ACC112 (cell line): ENCODE results near the gene MACO1.
"Not testable (repeated sequence)": the region's sequence is repeated elsewhere in the genome, so short reads cannot be mapped to it uniquely, and the experiment has no call there.

Experiments
- H2AFZ ChIP-seq: fragments of 200-600 bp; sonication (generic); one replicate; pipeline ENCODE4 v1.6.0; 2017; ENCODE audit warnings: antibody characterized with exemption, low read length; ENCODE audit not compliant: unreplicated experiment
- H3K27ac ChIP-seq: fragments of 200-600 bp; sonication (generic); 2 replicates; pipeline ENCODE4 v1.5.1; 2014; ENCODE audit warnings: low read depth, mild to moderate bottlenecking, antibody characterized with exemption, low read length, moderate library complexity
- H3K27me3 ChIP-seq: fragments of 200-600 bp; sonication (generic); 2 replicates; pipeline ENCODE4 v1.6.1; 2014; ENCODE audit warnings: mild to moderate bottlenecking, antibody characterized with exemption, low read length, moderate library complexity, mixed read lengths; ENCODE audit not compliant: insufficient read depth
- H3K36me3 ChIP-seq: fragments of 200-600 bp; sonication (generic); 2 replicates; pipeline ENCODE4 v1.6.1; 2016; ENCODE audit warnings: mild to moderate bottlenecking, antibody characterized with exemption, low read length, moderate library complexity, mixed read lengths; ENCODE audit not compliant: insufficient read depth
- H3K4me1 ChIP-seq: fragments of 200-600 bp; sonication (generic); one replicate; pipeline ENCODE4 v1.6.1; 2016; ENCODE audit warnings: low read length, mixed read lengths; ENCODE audit not compliant: insufficient read depth, unreplicated experiment, control insufficient read depth
- H3K4me3 ChIP-seq: fragments of 200-600 bp; sonication (generic); 2 replicates; pipeline ENCODE4 v1.5.1; 2014; ENCODE audit warnings: mild to moderate bottlenecking, low read depth, low read length
- H3K79me2 ChIP-seq: fragments of 200-600 bp; sonication (generic); one replicate; pipeline ENCODE4 v1.6.0; 2016; ENCODE audit warnings: low read length; ENCODE audit not compliant: control insufficient read depth, unreplicated experiment, insufficient read depth

MACO1 gene

GRCh38 chr1:25430073-25430966, at the start of gene MACO1:
MACO1 (plus strand) TSS chr1:25430897; CDS start chr1:25431099, 202 bp downstream.
- Histone ChIP-seq H3K4me3 (peak within 1 kb of the TSS; percentile 82), H3K4me1 (peaks cover 34% of the 10 kb centered on the region), H3K79me2 (peaks cover 41% of the 10 kb centered on the region), H2AFZ (peak within 1 kb of the TSS; percentile 88), H3K36me3 (no peaks in the 10 kb centered on the region), H3K27me3 (no peaks in the 10 kb centered on the region), H3K27ac (peak within 1 kb of the TSS; percentile 77)

- not testable (repeated sequence) for H3K4me1 ChIP-seq, H3K27me3 ChIP-seq, H3K79me2 ChIP-seq, H3K4me3 ChIP-seq, H2AFZ ChIP-seq, H3K36me3 ChIP-seq
- peak overlapping the region; percentile 80 for H3K27ac ChIP-seq
Observed at GRCh38 chr1:25382543-25382942, 48.2 kb upstream of the MACO1 start.

- not testable (repeated sequence) for H3K4me3 ChIP-seq, H3K4me1 ChIP-seq, H2AFZ ChIP-seq, H3K79me2 ChIP-seq, H3K27me3 ChIP-seq, H3K36me3 ChIP-seq
- H3K27ac ChIP-seq: peak overlapping the region; percentile 80
Observed at GRCh38 chr1:25383090-25383489, 47.6 kb upstream of the MACO1 start.

- H3K27me3 ChIP-seq, H3K79me2 ChIP-seq, H3K36me3 ChIP-seq, H3K4me3 ChIP-seq, H3K4me1 ChIP-seq, H2AFZ ChIP-seq: not testable (repeated sequence)
- H3K27ac ChIP-seq: peak overlapping the region; percentile 62; the same call in 1 of the 2 replicates
Observed at GRCh38 chr1:25383875-25384274, 46.8 kb upstream of the MACO1 start.

GRCh38 chr1:25387096-25387495, 43.6 kb upstream of the MACO1 start:
- not testable (repeated sequence) for H3K36me3 ChIP-seq, H2AFZ ChIP-seq, H3K4me1 ChIP-seq, H3K27ac ChIP-seq, H3K79me2 ChIP-seq, H3K4me3 ChIP-seq, H3K27me3 ChIP-seq

- not testable (repeated sequence) for H3K36me3 ChIP-seq, H3K4me3 ChIP-seq, H2AFZ ChIP-seq, H3K27ac ChIP-seq, H3K4me1 ChIP-seq, H3K27me3 ChIP-seq, H3K79me2 ChIP-seq
Observed at GRCh38 chr1:25388691-25389090, 42.0 kb upstream of the MACO1 start.

GRCh38 chr1:25389721-25390120, 41.0 kb upstream of the MACO1 start:
- H3K27ac ChIP-seq, H3K4me1 ChIP-seq, H3K79me2 ChIP-seq, H3K4me3 ChIP-seq, H3K36me3 ChIP-seq, H2AFZ ChIP-seq, H3K27me3 ChIP-seq: not testable (repeated sequence)

- H3K4me1 ChIP-seq: no peaks in the 10 kb centered on the region
- no peaks in the 10 kb centered on the region for H3K79me2 ChIP-seq
- no peaks in the 10 kb centered on the region for H3K36me3 ChIP-seq
- no peaks in the 10 kb centered on the region for H3K27me3 ChIP-seq
- H3K27ac ChIP-seq: no peak overlapping the region
- no peak overlapping the region for H2AFZ ChIP-seq
- H3K4me3 ChIP-seq: no peak overlapping the region
Observed at GRCh38 chr1:25392841-25393240, 37.9 kb upstream of the MACO1 start.

GRCh38 chr1:25397549-25397948, 33.1 kb upstream of the MACO1 start:
- H3K27ac ChIP-seq, H3K4me3 ChIP-seq, H3K27me3 ChIP-seq, H3K36me3 ChIP-seq, H3K4me1 ChIP-seq, H3K79me2 ChIP-seq, H2AFZ ChIP-seq: not testable (repeated sequence)

GRCh38 chr1:25398079-25398478, 32.6 kb upstream of the MACO1 start:
- not testable (repeated sequence) for H3K27me3 ChIP-seq, H3K36me3 ChIP-seq, H3K79me2 ChIP-seq, H3K4me1 ChIP-seq, H3K27ac ChIP-seq, H2AFZ ChIP-seq, H3K4me3 ChIP-seq

- not testable (repeated sequence) for H2AFZ ChIP-seq, H3K4me1 ChIP-seq, H3K4me3 ChIP-seq, H3K27me3 ChIP-seq, H3K79me2 ChIP-seq, H3K27ac ChIP-seq, H3K36me3 ChIP-seq
Observed at GRCh38 chr1:25402947-25403803, 27.5 kb upstream of the MACO1 start.
